GM19238 (cell line): ENCODE measurements around the gene VAX1.
"Not testable (repeated sequence)": the region's sequence is repeated elsewhere in the genome, so short reads cannot be mapped to it uniquely, and the experiment has no call there.

Experiments used
- DNase-seq: peaks from one replicate; pipeline ENCODE4 v3.0.0; 2011; ENCODE audit warnings: low spot score; ENCODE audit not compliant: insufficient read length

VAX1 gene

GRCh38 chr10:117137911-117138642, at the start of gene VAX1:
TSS of gene VAX1 (minus strand) at chr10:117138270. CDS start at chr10:117138056, 214 bp downstream.
- no peak for DNase-seq

- DNase-seq = no peak
Measured at GRCh38 chr10:117186832-117187615, 49.0 kb upstream of the VAX1 start.

GRCh38 chr10:117185817-117186216, 47.7 kb upstream of the VAX1 start:
- not testable (repeated sequence) for DNase-seq

GRCh38 chr10:117184821-117185220, 46.8 kb upstream of the VAX1 start:
- no peak for DNase-seq

GRCh38 chr10:117184296-117184695, 46.2 kb upstream of the VAX1 start:
- no peak for DNase-seq

- DNase-seq = no peak
Measured at GRCh38 chr10:117178190-117178589, 40.1 kb upstream of the VAX1 start.

- DNase-seq = no peak
Measured at GRCh38 chr10:117175901-117176534, 37.9 kb upstream of the VAX1 start.

GRCh38 chr10:117175215-117175900, 37.3 kb upstream of the VAX1 start:
- no peak for DNase-seq

GRCh38 chr10:117174439-117175214, 36.6 kb upstream of the VAX1 start:
- peak; percentile 71 for DNase-seq

GRCh38 chr10:117170244-117170643, 32.2 kb upstream of the VAX1 start:
- no peak for DNase-seq

- DNase-seq = no peak
Measured at GRCh38 chr10:117169480-117169879, 31.4 kb upstream of the VAX1 start.

GRCh38 chr10:117168729-117169128, 30.7 kb upstream of the VAX1 start:
- DNase-seq = no peak

- DNase-seq = peak; percentile 78
Measured at GRCh38 chr10:117167789-117168674, 30.0 kb upstream of the VAX1 start.

GRCh38 chr10:117167346-117167788, 29.3 kb upstream of the VAX1 start:
- DNase-seq = no peak

- no peak for DNase-seq
Measured at GRCh38 chr10:117166418-117167345, 28.6 kb upstream of the VAX1 start.

- DNase-seq = no peak
Measured at GRCh38 chr10:117165538-117166417, 27.7 kb upstream of the VAX1 start.
